Measurements from ENCODE around the gene KDM5B. TPM values are rescaled to one million over a fixed set of nuclear protein-coding genes. Genes with fewer than 3 reads are reported as not detected.
"Not testable (repeated sequence)": the region's sequence is repeated elsewhere in the genome, so short reads cannot be mapped to it uniquely, and the experiment has no call there.

Gene KDM5B
- total RNA-seq, 4 donors from 2014 or later, result 40.8 to 69.7 (median 45.7) TPM

DNA sequence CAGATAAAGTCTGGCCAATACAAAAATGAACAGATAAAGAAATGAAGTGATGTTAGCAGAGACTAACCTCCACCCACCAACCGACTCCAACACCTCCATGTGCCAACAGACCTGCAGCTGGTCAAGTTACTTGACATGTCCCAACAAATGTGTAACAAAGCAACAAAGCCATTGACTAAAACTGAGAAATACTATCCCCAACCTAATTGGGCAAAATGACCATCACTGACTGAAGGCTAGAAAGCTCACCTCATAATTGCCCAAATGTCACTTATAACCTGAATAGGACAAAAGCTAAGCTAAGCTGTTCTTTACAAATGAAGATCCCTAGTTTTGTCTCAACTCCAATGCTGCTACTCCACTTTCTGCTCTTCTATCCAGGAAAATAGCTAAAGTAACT lies 7.5 kb downstream of the KDM5B start:
- no peak for ATAC-seq (ENCODE audit: low FRiP score)
- no peak for TF ChIP-seq CTCF (IDR thresholded peaks at IDR 0.05)
- DNase-seq (ENCODE audit: low spot score), result no peak

- DNase-seq (ENCODE audit: low spot score), result no peak
- no peak for ATAC-seq (ENCODE audit: low FRiP score)
- TF ChIP-seq CTCF (IDR thresholded peaks at IDR 0.05), result no peak
Measured at GRCh38 chr1:202798792-202799331, 9.4 kb downstream of the KDM5B start.

- no peak for TF ChIP-seq CTCF (IDR thresholded peaks at IDR 0.05)
- DNase-seq (ENCODE audit: low spot score), result no peak
- no peak for ATAC-seq (ENCODE audit: low FRiP score)
Measured at GRCh38 chr1:202798260-202798659, 10.0 kb downstream of the KDM5B start.

DNA sequence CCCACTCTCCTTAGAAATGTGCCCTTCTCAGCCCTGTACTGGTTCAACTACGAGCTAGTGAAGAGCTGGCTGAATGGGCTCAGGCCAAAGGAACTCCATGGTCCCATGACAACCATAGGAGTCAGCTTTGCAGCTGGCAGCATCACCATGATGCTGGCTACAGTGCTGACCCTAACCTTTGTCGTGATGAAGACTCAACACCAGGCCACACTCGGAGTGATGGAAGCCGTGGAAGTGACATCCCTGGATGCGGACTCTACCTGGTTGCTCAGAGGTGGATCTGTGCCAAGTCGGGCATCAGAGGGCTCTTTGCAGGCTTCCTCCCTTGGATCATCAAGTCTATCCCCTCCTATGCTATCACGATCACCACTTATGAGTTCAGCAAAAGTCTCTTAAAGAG lies 11.6 kb downstream of the KDM5B start:
- DNase-seq (ENCODE audit: low spot score) (no peak), ATAC-seq (ENCODE audit: low FRiP score) (peak; percentile 10)
- no peak for TF ChIP-seq CTCF (IDR thresholded peaks at IDR 0.05)

GRCh38 chr1:202794931-202795330 lies 13.3 kb downstream of the KDM5B start:
- ATAC-seq (ENCODE audit: low FRiP score); DNase-seq (ENCODE audit: low spot score): not testable (repeated sequence)

DNA sequence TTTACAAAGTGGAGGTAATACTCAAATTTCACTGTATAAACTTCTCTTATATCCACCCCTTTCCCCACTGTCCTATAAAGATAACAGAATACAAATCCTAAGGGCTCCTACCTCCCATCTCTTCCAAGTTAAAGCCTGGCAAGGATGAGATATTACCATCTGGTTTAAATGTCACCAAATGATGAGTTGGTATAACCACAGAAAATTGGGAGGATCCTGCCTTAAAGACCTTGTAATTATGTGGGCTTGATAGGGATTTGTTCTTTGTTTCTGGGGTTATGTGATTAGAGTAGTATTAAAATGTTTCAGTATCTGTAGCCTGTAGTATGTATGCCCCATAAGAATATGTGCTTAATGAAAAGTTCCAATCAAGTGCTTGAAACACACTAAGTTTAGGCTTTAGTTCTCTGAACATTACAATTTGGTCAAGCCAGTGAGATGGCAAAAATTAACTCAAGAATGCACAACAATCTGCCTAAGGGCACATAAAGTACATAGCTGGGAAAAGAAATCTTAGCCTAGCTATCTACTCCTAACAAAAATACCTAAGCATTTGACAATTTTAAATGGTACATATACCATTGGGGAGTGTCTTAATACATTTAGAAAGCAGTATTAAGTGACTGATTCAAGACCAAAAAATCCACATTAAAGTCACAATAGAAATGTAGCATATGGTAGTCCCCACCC lies 14.0 kb downstream of the KDM5B start:
- TF ChIP-seq CTCF (IDR thresholded peaks at IDR 0.05), result no peak
- DNase-seq (ENCODE audit: low spot score), result no peak
- no peak for ATAC-seq (ENCODE audit: low FRiP score)

GRCh38 chr1:202791077-202791747 lies 17.0 kb downstream of the KDM5B start:
- TF ChIP-seq CTCF (IDR thresholded peaks at IDR 0.05), result no peak
- no peak for ATAC-seq (ENCODE audit: low FRiP score)
- DNase-seq (ENCODE audit: low spot score), result no peak
